NCI-H510A (cell line): ENCODE data around the gene ZHX3.

ENCODE experiments used
- DNase-seq: peaks from one replicate; lab custom pipeline; 2025; lab: John Stamatoyannopoulos, UW

The ZHX3 gene

DNA sequence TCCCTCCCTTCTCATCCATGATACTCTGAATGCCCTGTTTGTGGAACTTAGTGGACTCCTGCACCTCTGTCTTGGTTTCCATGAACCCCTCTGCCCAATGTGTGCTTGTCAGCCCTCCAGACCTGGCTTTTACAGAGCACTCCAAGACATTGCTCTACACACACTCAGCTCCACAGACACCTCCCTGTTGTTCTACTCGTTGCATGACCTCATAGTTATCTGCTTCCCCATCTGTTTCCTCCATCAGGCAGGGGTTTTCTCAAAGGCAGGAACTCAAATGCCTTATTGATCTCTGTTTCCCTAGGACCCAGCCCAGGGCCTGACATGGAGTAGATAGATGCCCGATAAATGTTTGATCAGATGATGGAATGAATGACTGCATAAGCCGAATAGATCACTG is 166.9 kb downstream of the ZHX3 start:
- DNase-seq: no peak

DNA sequence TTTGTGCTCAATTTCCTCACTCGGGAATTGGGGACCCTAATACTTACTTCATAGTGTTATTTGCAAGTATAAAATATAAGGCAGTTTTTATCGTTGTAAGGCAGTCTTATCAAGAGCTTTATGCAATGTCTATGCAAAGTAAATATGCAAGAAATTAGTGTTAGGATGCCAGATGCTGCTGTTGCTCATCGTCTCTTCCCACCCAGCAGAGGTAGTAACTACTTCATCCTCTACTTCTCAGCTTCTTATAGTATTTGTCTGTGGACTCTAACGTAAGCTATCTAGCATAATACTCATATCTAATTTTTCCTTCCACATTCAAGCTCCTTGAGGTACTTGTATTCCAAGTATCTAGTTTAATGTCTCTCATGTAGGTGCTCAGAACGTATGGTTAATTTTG is 168.6 kb downstream of the ZHX3 start:
- DNase-seq: no peak

DNA sequence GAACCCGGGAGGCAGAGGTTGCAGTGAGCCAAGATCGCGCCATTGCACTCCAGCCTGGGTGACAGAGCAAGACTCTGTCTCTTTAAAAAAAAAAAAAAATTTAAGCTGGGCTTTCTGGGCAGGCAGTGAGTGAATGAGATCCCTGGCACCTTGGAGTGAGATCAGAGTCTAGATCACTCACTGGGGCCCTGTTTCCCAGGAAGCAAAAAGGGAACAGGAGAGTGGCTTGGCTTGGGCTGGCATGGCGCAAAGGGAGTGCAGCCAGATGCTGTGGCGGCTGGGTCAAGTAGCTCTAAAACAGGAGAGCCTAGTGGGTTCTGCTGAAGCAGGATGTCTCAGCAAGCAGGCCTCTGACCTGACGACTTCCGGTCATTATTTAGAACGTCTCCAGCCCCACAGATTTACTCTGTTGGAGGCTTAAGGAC is 169.8 kb downstream of the ZHX3 start:
- DNase-seq: no peak

DNA sequence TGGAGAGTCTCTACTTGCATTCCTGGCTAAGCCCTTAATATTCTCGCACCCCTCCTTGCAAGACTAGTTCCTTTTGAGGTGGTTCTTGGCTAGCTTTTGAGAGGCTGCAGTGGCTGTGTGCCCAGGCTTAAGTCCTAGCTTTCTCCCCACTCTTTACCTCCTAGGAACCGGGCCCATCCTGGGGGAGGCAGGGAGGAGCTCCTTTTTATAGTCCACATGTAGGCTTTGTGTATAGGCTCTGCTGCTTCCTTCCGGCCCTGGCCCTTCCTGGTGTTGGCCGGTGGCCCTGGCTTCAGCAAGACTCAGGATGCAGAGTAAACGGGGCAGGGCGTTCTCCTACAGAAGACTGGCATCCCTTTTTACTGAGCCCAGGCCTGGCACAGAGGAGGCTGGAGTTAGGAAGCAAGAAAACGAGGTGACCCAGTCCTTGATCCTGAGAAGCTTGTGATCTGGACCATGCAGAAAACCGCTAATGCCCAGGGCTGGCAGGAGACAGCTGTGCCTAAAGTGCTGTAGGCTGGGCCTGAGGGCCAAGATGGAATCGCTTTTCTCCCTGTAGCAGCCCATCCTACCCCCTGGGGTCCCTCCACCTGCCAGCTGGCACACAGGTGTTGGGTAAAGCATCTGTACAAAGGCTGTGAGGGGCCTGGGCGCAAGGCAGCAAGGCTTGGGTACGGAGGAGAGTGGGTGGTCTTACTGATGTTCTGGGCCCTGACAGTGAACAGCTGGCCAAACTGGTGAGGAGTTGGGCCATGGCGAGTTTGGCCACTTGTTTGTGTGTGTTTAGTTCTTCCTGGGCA is 171.5 kb downstream of the ZHX3 start:
- no peak for DNase-seq

DNA sequence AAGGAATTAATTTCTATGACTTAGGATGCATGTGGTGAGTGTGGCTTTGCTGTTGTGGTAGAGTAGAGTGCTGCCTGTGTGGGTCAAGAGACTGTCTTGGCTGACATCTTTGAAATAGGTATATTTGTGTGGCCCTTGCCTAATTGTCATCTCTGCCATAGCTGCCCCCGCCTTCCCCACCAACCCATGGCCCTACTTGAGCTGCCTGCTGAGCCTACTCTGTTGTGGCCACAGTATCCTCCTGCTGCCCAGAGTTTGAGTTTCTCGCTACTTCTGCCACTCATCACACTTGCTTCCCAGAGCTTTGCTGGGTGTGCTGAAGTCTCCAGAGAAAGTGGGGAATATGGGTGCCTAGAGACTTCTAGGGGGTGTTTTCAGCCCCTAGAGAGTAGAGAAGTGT is 172.2 kb downstream of the ZHX3 start:
- DNase-seq: no peak

DNA sequence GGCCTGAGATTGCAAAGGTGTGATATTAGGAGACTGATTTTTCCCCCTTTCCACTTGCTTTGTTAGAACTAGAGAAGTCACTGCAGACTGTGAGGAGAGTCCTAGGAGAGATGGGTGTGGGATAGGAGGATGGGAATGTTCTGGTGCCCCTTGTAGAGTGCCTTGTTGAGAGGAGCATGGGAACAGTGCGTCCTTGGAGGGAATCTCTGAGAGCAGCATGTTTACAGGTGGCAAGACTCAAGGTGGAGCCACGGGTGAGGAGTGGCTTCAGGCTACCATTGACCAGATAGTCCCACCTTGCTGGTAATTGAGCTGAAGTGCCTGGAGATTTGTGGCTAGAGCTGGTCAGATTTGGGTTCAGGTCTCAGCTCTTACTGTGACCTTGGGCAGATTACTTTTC is 174.2 kb downstream of the ZHX3 start:
- DNase-seq: no peak

DNA sequence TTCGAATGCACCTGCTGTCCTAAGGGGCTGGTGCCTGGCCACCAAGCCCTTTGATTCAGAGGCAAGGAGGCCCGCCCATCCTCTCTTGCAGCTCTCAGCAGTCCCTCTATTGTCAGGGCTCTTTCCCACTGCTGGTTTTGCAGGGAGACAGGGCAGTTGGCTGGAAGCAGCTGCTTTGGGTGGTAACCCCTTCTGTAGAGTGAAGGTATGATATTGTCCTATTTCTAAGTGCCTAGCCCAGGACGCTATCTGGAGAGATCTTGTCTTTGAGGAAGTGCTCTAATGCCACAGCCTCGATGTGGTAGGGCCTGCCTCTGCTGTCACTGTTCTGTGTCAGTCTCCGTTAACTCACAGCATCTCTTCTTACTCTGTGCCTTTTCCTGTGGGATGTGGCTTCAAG is 174.6 kb downstream of the ZHX3 start:
- DNase-seq: no peak

DNA sequence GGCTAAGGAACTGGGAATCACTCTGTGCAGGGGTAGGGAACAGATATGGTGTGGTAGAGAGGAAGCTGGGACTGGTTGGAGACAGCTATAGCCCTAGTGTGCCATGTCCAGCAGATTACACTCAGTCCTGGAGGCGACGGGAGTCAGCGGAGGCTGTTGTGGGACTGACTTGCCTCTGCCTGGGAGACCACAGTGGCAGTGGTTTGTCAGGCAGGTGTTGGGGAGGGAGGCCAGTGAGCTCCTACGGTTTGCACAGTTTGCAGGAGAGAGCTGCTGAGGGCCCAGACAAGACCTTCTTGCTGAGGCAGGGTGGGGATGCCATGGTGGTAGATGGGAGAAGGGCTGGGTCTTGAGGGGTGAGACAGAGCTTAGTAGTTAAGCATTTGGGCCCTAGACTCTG is 175.3 kb downstream of the ZHX3 start:
- DNase-seq: no peak

DNA sequence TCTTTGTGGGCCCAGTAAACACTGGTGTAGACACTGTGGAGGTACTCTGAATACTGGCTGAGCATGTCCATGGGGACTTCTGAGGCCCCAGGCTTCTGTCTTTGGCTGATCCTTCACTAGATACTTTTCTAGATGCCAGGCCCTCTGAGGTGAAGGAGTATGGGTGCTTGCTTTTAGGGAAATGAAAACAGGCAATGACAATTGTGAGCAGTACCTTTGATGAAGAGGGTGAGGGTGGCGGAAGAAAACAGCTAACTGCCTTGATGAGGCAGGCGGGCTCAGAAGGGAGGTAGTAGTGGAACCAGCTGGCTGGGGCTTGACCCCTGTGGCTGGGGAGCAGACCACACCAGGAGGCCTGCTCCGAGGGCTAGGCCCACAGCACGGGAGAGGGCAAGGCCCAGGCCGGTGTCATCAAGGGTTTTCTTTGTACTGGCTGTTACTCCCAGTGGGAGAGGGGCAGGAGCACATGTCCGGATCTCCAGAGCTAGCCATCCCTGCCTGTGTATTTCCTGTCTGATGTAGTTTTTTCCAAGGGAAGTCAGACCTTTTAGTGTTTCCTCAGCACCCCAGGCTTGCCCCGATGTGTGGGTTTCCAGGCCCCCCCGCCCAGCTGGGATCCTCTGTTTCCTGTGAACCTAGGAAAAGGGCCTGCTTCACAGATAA is 176.2 kb downstream of the ZHX3 start:
- DNase-seq: no peak

DNA sequence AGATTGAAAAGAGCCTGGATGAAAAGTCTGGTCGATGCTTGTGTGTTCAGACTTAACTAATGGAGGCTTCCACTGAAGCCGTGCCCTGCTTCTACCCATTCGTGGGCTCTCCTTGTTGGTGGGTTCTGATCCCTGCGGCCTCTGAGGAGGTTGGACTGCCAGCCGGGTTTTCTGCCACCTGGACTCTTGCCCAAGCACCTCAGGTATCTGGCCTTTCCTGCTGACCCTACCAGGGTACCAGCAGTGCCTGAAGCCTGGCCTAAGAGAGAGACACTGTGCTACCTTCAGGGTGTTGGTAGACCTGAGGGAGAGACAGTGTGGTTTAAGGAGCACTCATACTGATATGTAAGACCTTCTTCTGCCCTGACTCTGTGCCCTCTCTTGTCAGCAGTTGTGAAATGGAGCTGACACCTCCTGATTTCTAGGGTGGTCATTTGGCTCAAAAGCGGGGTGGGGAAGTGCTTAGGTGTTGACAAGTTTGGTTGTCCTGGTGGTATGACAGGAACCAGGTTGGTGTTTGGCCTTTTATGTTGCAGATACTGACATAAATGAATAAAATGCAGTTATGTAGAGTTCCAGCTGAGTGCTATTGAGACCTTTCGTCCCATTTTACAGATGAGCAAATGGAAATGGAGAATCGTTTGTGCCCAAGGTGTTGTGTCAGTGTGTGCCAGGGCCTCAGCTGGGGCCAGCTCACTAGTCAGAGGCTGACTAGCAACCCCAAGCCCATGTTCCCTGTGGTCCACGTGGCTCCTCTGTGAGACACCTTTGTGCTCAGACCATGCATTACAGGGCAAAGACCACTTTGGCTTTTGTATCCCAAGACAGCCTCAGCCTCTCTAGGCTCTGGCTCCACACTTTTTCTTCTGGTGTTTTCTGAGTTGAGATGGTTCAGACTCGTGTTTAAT is 177.1 kb downstream of the ZHX3 start:
- DNase-seq: no peak

DNA sequence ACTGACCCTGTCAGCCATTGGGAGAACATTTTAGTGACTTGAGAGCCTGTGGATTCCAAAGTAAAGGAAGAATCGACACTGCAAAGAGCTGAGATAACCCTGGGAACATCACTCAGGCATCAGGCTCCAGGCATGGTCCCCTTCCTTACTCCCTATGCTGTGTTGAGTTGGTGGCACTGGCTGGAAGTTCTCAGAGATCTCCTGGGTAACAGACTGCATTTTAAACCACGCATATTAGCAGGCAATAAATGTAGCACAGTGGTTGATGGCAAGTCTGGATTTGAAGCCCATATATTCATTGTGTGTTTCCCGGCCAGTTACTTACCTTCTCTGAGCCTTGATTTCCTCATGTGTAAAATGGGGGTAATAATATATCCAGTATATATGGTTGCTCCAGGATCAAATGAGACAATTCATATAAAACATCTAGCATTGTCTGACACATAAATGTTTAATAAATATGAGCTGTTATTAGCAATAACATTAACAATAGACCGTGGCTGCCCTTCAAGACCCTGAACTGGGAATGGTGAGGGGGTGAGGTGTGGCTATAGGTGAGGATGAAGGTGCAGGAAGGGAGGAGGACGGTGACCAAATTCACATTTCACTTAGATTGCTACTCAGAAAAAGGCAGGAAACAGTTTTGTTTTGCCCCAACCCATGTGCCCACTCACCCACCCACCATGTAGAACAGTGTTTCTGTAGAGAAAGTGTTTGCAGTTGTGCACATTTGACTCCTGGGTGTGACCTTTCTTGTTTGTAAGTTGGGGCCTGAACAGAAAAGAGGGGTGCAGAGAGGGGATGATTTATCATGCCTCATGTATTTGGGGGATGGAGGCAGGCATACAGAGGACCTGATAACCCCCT is 178.1 kb downstream of the ZHX3 start:
- no peak for DNase-seq

DNA sequence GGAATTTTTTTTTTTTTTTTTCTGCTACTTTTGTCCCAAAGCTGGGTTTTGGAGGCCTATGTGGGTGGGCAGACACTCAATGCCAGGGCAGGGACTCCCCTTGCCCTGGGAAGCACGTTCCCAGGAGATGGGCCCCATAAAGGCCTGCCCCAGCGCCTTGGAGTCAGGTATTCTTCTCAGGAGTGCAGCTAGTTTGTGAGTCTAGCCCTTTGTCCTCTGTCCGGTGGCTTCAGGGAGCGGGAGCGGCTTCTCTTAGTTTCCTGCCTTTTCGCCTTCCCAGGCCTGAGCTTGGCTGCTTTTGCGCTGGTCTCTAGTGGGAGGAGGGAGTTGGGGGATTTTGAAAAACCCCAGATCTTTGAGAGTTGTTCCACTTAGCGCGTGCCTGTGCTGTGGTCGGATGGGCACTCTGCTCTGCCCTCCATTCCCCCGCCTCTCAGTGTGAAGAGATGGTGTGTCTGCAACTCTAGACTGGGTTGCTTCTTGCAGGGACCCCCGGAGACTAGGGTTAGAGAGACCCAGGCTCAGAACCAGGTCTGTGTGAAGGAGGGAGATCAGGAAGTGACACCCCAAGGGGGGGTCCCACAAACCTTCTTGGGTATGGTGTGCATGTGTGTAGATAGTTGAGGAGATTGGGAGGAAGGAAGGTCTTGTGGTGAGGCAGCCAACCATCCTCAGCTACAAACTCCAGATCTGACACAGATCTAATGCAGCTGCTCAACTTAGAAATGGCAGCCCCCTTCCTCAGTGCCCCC is 178.9 kb downstream of the ZHX3 start:
- no peak for DNase-seq

DNA sequence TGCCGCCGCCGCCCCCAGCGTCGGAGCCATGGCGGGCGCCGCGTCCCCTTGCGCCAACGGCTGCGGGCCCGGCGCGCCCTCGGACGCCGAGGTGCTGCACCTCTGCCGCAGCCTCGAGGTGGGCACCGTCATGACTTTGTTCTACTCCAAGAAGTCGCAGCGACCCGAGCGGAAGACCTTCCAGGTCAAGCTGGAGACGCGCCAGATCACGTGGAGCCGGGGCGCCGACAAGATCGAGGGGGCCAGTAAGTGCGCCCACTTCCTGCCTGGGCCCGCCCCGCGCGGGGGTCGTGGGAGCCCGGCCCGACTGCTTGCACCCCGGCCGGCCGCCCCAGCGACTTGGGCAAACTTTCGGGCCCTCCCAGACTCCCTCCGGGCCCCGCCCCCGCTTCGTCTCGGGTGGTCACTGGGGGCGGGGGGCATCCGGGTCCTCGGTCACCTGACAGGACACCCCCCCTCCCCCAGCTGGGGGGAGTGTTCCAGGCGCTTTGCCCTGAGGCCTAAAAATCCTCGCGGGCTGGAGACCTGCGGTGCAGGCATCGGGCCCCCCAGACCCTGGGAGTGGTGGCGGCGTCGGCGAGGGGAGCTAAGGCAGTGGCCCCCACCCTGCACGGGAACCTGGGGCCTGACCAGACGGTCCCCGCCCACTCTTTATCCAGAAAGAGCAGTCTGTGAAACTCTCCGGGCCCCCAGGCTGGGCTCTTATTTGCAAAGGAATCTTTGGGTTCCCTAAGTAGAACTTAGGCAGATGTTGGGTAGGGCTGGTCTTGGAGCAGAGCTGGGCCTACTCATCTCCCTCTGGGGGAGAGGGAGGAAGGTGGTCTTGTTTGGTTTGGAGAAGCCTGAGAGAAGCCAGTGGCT is 179.7 kb downstream of the ZHX3 start:
- no peak for DNase-seq

DNA sequence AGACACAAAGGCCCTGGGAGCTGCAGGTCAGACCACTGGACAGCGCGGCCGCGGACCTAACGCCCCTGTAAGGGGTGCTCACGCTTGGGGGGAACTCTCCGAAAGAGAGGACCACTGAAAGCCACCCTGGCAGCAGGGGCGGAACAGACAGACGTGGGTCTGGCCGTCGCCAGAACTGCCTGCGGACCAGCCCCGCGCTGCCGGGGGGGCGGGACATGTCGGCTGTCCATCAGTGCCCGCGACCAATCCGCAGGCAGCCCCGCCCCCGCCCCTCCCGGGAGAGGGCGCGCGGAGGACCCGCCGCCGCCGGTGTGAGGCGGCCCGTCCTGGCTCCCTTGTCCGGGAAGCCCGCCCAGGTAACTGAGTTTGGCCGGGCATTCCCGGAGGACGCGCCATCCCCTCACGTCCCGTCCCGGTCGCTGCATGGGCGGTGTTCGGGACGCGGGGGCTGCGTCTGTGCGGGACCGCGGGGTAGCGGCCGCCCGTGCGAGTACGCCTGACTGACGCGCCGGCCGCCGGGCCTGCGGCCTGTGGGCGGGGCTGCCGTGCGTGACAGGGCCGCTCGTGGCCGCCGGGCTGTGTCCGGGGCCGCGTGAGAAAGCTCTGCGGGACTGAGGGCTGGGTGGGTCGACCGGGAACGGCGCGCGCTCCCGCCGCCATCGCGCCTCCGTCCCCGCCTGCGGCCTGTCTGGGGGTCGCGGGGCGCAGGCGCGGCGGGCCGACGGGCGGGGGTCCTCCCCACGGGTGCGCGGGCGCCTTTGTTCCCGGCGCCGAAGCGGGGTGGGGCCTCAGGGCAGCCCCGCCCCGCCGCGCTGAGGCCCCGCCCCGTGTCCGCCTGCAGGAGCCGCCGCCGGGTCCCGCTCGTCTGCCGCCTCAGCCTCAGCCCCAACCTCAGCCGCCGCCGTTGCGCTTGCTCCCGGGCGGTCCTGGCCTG is 180.6 kb downstream of the ZHX3 start, which contains the start of gene PLCG1:
Gene PLCG1, plus strand, starts transcription at position 864 of the 934 bp plus-strand sequence. CDS start 99 bp downstream, outside the sequence.
- peak; percentile 76 for DNase-seq

DNA sequence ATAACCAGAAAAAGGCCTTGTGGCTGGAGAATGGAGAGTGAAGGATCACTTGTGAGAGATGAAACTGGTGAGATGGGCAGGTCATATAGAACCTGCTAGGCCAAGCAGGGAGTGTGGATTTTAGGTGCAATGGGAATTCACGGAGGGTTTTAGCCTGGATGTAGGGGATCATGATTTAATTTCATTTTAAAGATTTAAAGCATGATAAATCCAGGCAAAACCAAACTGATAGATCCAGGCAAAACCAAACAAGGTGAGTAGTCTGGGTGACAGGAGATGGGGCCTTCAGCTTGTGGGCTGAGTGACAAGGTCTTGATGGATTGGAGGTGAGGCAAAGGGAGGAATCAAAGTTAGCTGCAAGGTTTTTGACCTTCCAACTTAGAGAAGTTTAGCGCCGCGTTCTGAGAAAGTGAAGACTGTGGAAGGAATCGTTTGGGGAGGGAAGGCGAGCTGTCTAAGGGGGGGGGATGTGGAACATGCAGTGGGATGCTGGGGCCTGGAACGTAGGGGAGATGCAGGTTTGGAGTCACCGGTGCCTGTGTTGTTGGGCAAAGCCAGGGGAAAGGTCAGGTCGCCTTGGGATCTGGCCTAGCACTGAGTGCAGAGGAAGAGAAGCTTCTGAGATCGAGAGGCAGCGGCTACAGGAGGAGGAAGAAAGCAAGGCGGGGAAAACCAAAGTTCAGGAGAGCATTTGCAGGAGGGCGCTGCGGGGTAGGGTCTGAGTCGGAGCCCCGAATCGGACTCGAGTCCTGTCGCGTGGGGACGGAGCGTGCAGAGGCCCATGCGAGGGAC is 181.4 kb downstream of the ZHX3 start:
- no peak for DNase-seq

DNA sequence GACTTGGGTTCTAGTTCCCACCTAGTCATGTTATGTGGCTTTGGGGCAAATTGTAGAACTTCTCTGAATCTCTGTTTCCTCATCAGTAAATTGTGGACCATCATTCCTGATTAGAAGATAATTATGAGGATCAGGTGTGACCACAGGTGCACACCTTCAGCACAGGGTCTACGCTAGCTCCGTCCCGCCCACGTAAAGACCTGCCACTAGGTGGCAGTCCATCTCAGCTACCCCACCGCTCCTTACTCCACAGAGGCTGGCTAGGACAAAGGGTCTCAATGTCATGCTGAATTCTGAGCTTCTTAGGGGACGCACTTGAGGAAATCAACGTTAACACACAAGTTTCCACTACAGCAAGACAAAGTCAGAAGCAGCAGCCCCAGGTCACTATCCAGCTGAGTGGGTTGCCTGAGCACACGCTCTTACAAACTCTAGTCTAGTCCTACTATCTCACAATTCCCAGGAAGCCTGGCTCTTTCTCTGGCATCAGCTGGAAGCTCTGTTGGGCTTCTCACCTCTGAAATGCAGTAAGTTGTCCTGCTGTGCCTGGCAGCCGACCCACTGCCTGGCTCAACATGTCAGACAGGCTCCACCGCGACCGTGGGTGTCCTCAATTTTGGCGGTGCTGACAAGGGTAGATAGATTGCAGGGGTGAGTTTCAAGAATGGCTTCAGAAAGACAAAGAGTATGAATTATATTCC is 182.2 kb downstream of the ZHX3 start:
- DNase-seq: no peak
